Inferior parietal cortex (tissue), 1 donor: Measurements from ENCODE around the gene ATF7.

Source experiments
- DNase-seq: peaks from one replicate; pipeline ENCODE4 v3.0.0-alpha.2; 2016; ENCODE audit errors: extremely low spot score

The ATF7 gene

DNA sequence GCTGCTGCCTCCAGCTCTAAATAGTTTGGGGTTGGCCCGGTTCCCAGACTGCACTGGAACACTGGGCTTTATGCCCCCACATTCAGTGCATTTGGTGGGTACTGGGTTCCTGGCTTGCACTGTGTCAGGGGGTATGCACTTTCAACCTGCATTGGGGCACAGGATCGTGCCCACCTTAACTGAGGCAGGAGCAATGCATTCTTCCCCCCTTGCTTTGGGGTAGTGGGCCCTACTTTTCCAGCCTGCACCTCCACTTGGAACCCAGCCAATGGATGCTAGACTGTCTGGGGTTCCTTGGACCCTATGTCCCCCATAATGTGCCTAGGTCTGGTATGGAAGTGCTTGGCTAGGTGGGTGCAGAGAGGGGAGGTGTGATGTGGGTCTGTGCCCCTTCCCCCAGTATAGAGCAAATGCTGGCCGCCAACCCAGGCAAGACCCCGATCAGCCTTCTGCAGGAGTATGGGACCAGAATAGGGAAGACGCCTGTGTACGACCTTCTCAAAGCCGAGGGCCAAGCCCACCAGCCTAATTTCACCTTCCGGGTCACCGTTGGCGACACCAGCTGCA lies 124.5 kb downstream of the ATF7 start:
- DNase-seq: no peak

GRCh38 chr12:53500776-53501614 lies 125.2 kb downstream of the ATF7 start, which contains the start of gene TARBP2:
Gene TARBP2 (plus strand): TSS chr12:53501283. CDS start chr12:53501409, 126 bp downstream.
- DNase-seq: peak; percentile 99

DNA sequence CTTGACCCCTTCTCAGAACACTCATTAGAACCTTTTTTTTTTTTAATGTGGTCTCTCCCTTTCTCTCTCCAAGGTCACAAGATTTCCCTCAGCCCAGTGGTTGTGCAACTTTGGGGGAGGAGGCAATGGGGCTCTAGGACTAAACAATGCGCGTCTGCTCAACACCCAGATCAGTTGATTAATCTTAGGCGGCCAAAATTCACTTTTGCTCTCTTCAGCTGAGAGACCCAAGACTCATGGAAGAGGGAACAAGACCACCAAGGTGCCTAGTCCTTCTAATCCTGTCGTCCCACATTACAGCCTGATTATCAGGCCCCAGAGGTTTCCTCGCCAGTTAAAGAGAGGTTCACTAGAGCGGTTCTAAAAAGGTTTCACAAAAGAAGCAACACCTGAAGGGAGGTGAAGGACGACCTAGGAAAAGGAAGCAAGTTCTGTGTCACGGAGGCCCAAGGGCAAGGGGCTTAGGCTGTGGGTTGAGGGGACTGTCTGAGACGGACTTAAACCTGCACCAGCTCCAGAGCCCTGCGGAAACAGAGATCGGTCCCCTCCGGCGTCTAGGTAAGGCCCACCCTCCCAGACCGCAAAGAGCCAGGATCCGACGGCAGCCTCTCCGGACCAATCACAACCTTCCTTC lies 125.9 kb downstream of the ATF7 start:
- no peak for DNase-seq

DNA sequence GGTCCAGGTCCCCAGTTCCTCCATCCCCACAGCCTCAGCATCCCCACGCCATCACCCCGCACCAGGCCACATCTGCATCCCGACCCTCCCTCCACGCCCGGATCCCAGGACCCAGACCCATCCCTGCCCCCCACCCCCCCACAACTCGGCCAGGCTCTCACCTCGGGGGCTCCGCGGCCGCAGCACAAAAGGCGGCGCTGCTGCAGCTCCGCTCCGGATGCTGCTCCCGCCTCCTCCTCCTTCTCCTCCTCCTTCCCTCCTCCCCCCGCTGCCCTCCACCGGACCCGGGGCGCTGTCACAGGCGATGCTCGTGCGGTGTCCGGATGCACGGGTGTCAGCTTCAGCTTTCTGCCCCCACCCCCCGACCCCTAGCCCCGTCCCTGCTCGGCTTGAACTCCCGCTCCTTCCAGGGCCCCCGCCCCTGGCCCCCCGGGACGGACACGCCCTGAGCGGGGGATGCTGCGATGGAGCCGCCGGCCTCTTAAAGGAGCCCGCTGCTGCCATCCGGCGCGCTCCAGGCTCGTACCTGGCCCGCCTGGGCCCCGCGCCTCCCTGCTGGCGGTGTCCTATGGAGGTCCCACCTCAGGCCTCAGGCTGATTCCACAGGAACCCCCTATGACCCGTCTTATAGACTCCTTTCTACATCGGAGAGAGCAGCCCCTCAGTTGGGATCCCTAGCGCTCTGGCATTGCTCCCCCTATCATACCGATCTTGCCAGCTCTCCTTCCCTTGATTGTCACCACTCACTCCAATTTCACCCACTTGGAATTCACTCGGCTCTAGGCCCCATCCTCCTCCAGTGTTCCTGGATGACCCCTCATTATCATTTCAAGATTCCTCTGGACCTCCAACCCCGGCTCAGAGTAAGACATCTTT lies 126.7 kb downstream of the ATF7 start, which contains the start of gene MAP3K12:
MAP3K12 (minus strand) TSS at position 193 of the 876 bp plus-strand sequence. CDS start 12,067 bp downstream, outside the sequence.
- peak; percentile 55 for DNase-seq

- DNase-seq: no peak
These were observed 127.9 kb downstream of the ATF7 start for GRCh38 chr12:53498235-53498630.

- no peak for DNase-seq
These were observed 128.7 kb downstream of the ATF7 start for GRCh38 chr12:53497461-53497860.

- DNase-seq: no peak
These were observed 129.5 kb downstream of the ATF7 start for GRCh38 chr12:53496752-53497032.

DNA sequence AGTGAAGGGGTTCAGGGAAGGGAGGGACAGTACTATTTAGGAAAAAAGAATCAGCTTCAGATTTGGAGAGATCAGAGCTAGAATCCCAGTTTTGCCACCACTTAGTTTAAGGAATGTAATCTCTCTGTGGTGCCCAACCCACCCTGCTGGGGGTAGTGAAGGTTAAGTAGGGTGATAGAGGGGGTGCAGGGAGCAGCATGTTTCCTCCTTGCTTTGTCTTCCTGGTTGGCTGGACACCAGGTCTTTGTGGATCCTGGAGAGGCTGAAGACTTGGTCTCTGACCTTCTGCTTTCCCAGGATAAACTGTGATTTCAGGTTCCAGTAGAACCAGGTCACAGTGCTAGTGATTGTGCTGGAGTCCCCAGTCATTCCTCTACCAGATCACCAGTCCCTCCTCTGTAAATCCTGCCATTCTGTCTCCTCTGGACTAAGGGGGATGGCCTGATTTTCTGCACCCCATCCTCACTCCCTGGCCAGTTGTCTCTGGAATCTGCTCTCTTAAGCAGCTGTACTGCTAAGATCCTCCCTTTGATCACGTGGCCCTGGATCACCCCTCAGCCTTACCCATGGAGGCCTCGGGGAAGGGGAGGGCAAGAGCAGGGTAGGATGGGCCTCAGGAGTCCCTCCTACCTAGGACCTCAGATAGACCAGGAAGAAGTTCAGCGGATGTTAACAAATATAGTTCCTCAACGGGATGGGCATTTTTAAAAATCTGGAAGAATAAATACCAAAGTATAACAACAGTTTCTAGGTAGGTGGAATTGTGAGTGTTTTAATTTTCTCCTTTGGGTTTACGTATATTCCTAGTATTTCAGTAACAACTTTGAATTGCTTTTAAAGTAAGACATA lies 130.1 kb downstream of the ATF7 start:
- DNase-seq: no peak

- no peak for DNase-seq
These were observed 132.4 kb downstream of the ATF7 start for GRCh38 chr12:53493610-53494391.

DNA sequence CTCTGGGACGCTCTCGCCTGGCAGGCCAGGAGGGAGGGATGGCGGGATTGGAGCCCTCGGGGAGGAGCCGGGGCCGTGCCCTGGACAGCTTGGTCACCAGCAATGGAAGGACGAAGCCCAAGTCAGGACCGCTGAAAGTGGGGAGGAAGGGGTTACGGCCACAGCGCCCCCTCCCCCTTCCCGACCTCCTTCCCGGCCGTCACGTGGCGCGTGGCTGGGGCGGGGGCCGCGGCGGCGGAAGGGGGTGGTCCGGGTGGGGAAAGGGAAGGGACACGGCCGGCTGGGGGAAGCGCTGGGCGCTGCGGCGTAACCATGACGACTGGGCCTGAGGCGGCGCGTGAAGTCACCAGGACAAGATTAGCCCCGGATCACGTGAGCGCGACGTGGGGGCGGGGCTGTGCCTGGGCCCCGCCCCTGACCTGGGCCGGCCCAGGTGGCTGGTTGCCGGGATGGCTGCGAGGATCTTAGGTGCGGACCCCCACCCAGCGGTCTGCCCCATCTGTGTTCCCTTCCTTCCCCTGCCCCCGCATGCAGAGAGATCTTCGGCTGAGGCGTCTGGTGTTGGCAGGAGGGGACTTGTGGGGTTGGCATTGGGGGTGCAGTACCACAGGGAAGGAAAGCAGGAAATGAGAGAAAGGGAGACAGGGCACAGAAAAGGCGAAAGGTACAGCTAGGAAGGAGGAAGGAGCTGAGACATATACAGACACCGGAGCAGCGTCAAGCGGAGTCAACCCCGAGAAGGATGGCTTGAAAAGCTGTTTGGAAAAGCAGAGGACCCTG lies 133.2 kb downstream of the ATF7 start:
- peak; percentile 90 for DNase-seq

DNA sequence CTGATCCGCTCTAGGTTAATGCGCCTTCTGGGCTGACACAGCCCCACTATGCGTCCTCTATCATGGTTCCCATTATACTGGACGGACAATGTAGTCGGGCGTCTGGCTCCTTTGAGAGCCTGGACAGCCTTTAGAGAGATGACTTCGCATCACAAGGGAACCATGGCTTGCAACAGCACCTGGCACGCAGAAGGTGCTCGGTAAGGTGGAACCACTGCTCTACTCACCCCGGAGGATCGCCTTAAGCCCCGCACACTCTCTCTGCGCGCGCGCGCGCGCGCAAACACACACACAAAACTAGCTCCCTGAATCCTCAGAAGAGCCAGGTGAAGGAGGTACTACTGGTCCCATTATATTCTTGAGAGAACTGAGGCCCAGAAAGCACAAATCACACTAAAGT lies 134.0 kb downstream of the ATF7 start:
- no peak for DNase-seq

DNA sequence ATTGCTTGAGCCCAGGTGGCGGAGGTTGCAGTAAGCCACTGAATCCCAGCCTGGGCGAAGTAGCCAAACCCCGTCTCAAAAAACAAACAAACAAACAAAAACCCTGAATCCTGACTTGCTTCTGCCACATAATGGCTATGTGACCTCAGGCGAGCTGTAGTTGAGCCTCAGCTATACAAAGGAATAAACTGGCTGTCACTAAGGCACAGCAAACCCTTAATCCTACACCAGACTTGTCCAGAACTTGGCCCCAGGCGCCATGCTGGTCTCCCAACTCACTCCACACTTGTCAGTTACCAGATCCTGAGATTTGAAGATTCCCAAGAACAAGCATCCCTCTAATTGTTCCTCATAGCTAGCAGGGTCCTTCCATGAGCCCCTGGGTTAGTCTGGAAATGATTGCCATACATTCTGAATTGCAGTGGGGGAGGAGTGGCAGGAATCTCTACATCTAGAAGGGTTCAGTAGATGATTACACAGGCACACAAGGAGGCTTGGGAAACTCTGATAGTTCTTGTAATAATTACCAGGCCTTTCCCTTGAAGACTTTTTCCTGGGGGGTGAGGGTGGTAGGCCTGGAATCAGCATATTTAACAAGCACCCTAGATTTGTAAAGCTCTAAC lies 136.8 kb downstream of the ATF7 start:
- DNase-seq: no peak

GRCh38 chr12:53486736-53487487 lies 139.3 kb downstream of the ATF7 start:
- no peak for DNase-seq

DNA sequence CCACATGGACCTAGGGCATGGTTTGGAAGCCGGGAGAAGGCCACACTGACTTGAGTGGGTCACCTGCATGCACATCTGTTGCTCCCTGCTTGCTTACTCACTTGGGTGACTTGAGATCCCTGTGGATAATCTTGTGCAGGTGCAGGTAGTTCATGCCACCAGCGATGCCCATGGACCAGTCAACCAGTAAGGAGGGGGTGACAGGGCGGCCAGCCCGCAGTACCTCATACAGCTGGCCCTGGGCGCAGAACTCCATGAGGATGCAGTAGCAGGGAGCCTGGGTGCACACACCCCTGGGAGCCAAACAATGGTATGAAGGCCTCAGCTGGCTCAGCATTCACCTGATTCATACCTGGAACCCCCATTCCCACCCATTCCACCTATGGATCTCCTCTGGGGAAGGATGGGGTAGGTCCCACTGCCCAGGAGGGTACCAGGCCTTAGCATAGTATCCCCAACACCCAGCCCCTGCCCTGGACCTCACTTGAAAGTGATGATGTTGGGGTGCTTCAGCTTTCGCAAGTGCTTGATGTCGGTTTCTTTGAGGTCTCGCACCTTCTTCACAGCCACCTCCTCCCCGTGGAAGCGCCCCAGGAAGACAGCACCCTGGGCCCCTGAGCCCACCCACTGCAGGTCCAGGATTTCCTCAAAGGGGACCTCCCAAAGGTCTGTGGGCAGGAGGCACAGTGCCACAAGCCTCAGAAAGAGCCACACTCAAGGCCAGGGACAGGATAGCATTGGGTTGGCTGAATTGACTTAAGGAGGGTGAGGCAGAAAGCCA lies 140.0 kb downstream of the ATF7 start:
- DNase-seq: no peak

DNA sequence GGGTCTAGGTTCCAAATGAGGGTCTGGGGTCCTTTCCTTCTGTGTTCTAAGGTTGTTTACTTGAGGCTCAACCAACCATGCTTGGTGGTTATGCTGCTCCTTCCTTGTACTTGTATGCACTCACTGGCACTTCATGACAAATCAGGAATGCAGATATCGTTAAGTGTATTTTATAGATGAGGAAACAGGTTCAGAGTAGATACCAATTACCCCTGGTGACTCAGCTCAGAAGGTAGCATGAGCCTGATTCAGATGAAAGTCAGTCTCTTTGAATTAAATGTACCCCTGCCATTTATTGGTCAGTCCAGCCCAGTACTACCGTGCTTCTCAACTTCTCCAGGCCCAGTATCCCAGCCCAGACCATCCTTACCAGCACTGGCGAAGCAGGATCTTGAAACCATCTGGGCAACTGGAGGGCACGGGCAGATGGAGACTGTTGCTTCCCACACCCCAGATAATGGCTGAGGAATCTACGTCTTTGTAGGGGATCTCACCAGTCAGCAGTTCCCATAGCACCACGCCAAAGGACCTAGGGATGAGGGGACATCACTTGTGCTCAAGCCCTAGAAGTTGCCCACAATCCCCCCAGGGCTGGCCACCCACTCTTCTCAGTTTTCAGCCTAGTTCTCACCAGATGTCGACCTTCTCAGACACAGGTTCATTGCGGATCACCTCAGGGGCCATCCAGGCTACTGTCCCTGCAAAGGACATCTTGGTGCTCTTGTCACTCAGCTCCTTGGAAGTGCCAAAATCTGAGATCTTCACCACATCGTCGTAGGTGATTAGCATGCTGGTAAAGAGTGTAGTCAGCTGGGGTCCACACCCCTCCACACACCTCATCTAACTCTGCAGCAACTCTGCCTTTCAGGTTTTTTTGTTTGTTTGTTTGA lies 141.3 kb downstream of the ATF7 start:
- no peak for DNase-seq

DNA sequence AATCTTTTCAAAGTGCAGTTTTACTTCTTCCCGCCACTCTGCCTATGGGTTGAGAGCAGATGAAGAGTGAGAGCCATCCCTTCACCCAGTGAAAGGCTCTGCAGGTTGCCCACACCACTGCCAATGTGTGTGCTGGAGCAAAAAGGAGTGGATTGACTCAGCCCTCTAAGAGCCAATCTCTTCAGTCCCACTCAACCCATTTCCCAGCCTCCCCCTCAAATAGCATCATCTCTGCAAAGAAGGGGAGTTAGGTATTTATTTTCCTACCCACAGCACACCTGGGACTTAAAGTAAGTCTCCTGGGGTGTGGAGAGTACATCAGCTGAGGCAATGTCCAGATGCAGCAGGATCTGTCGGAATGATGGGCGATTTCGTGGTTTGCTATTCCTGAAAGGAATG lies 142.2 kb downstream of the ATF7 start:
- DNase-seq: no peak
